GM12872 (cell line): ENCODE data around the gene OR1J1.

Source experiments
- TF ChIP-seq, protein P1 (sequence below): IDR thresholded peaks from 3 replicates; pipeline ENCODE4 v1.5.1; 2011; ENCODE audit warnings: low read depth, mild to moderate bottlenecking, low read length, moderate library complexity; ENCODE audit not compliant: insufficient read depth

The OR1J1 gene

DNA sequence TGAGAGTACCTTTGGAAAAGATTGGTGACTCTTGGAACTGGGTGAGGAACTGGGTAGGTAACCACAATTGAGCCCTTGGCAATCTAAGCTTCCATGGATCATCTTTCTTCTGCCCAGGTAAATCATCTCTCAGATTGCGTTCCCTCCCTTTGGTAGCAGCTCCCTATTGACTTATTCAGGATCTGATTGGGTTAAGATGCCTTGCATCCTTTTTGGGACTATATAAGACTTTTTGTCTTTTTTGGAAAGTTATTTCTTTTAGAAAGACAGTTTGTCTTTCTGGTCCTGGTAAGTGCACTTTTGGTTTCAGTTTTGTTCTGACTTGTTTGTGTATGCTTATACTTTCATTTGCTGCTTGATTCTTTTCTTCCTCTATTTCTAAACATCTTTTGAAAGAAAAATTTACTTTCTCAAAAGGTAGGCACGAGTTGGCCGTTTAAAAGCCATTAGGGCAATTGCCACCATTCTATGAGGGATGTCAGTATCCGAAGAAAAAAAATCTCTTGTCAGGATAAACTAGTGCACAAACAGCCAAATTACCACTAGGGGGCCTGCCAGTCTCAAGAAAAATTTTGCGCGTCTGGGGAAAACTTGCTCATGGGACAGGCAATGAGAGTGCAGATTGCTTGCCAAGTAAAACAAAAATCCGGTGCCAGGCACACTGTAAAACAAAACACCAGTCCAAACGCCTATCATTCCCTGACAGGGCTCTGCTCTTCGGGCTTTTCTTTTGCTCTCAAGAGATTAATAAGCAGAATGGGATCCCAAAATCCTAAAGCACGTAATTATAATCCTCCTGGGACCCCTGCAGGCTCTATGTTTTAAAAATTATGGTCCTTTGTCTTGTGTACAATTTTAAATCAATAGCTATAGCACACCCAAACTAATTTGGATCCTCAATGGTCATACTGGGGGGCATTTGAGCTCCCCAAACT, 12.8 kb downstream of the OR1J1 start:
- TF ChIP-seq, protein P1, sequence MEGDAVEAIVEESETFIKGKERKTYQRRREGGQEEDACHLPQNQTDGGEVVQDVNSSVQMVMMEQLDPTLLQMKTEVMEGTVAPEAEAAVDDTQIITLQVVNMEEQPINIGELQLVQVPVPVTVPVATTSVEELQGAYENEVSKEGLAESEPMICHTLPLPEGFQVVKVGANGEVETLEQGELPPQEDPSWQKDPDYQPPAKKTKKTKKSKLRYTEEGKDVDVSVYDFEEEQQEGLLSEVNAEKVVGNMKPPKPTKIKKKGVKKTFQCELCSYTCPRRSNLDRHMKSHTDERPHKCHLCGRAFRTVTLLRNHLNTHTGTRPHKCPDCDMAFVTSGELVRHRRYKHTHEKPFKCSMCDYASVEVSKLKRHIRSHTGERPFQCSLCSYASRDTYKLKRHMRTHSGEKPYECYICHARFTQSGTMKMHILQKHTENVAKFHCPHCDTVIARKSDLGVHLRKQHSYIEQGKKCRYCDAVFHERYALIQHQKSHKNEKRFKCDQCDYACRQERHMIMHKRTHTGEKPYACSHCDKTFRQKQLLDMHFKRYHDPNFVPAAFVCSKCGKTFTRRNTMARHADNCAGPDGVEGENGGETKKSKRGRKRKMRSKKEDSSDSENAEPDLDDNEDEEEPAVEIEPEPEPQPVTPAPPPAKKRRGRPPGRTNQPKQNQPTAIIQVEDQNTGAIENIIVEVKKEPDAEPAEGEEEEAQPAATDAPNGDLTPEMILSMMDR = peak; percentile 82

DNA sequence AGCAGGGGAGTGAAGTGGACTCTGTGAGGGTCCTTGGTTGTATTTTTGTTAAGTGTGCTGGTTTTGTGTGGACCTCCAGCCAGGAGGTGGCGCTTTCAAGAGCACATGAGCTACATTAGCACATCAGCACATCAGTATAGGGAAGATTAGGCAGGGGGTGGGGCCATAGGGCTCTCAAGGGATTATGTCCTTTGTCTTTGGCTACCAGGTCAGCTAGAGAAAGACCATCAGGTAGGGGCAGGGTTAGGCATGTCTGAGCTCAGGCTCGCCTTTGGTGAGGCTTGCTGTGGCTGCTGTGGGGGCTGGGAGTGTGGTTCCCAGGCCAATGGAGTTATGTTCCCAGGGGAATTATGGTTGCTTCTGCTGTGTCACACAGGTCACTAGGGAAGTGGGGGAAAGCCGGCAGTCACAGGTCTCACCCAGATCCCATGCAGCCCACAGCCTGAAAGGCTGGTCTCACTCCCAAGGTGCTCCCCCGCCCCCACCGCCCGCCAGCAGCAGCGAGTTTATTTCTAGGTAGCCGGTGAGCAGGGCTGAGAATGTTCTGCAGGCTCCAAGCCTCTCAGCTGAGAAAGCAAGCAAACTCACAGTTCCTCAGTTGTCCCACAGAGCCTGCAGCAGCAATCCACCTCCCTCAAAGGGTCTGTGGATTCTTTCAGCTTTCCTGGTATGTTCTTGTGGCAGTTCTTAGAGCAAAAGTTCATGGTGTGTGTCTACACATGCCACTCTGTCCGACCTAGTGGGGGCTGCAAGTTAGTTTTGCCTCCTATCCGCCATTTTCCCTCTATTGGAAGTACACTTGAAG, 13.7 kb downstream of the OR1J1 start:
- TF ChIP-seq, protein P1 = peak; percentile 22; the same call in 2 of the 3 replicates

DNA sequence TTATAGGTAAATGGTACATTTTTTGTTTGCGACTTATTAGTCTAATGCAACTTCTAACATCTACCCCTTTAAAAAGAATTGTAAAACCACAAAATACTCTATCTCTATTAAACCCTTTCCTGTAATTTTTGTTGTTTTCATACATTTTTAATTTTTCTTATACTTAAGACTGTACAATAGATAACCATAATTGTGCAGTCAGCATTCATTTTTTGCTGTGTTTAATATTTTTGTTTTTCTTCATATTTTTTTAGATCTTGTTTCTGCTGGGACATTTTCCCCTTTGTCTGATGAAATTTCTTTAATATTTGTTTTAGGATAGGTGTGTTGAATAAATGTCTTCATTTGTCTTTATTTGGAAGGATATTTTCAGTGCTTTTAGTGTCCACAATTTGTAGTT, 19.9 kb downstream of the OR1J1 start:
- TF ChIP-seq, protein P1 = no peak

DNA sequence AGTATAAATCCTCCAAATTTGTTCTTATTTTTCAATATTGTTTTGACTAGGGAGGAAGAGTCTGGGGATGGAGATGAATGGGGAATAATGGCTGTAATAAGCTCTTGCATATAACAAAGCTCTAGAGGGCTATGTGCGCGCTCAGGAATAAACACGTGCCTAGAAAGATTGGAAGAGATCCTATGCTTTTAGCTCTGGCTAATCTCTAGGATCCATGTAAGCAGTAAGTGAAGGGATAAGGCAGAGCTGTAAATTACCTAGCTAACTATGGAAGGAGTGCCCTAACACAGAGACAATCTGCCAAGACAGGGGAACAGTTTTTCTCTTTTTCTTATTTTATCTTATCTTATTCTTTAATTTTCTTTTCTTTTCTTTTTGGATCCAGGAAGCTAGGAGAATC, 21.6 kb downstream of the OR1J1 start:
- TF ChIP-seq, protein P1 = no peak

DNA sequence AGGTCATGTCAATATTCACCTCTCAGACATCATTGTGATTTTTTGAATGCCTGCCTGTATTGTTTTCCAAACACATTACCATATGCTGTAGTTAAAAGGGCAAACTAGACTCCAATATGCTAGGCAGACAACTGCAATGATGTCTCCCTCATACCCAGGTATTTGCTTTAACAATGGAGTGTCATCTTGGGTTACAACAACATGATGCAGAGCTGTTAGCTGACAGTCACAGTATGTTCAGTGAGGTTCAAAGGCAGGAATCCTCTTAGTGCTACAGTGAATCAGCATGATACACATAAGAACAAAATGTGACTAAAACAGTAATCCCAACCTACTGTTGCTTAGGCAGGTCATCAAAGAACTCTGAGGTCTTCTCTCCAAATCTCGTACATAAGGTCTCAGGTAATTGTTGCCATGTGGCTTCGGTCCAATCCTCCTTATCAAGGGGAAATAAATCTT, 24.0 kb downstream of the OR1J1 start:
- TF ChIP-seq, protein P1 = no peak

DNA sequence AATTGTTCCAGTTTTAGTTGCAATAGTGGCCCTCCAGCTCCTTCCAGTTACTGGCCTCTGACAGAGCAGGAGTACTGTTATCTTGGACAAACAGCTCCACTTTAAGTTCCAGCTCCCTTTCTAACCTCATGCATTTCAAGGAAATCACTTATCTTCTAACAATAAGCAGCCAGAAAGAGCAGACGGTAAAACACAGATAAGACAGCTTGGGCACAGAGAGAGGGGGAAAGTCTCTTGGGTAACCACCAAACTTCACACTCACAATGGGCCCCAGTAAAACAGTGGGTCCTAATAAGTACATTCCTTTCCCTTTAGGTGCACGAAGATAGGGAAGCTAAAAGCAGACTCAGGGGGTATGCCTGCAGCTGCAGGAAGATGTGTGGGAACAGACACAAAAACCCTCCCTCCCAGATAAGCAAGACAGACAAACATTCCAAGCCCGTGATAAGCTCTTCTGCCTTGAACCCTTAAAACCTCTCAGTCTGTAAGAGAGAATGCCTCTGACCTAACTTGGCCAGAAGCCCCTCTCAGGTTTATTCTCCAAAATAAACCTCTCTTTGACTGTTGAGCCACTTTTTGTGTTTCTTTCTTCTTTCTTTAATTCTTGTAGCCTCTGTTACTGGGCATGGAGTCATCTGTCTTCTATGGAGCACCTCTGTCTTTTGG, 30.8 kb downstream of the OR1J1 start:
- TF ChIP-seq, protein P1 = no peak
